Loucy (cell line): ENCODE measurements around the gene SMYD5.

Source experiments
- H2AFZ ChIP-seq: fragments of 200-600 bp; sonication (generic); 2 replicates; pipeline ENCODE4 v1.6.0; 2016; ENCODE audit warnings: antibody characterized with exemption, mild to moderate bottlenecking, low read length, moderate library complexity
- H3F3A ChIP-seq: fragments of 200-600 bp; 2 replicates; pipeline ENCODE4 v1.6.0; 2016; ENCODE audit warnings: antibody characterized with exemption, low read depth, mild to moderate bottlenecking
- H3K27me3 ChIP-seq: fragments of 200-600 bp; sonication (generic); 2 replicates; pipeline ENCODE4 v1.6.1; 2014; ENCODE audit warnings: low read length, mild to moderate bottlenecking; ENCODE audit not compliant: insufficient read depth, poor library complexity, severe bottlenecking
- H3K36me3 ChIP-seq: fragments of 200-600 bp; sonication (generic); 2 replicates; pipeline ENCODE4 v1.6.1; 2016; ENCODE audit warnings: low read length; ENCODE audit not compliant: insufficient read depth
- H3K4me1 ChIP-seq: fragments of 200-600 bp; sonication (generic); 2 replicates; pipeline ENCODE4 v1.5.1; 2014; ENCODE audit warnings: low read length, mild to moderate bottlenecking; ENCODE audit not compliant: insufficient read depth, poor library complexity, severe bottlenecking
- H3K4me2 ChIP-seq: fragments of 200-600 bp; sonication (generic); 2 replicates; pipeline ENCODE4 v1.6.0; 2014; ENCODE audit warnings: antibody characterized with exemption, low read length, low read depth, mild to moderate bottlenecking; ENCODE audit not compliant: poor library complexity, severe bottlenecking
- H3K4me3 ChIP-seq: fragments of 200-600 bp; sonication (generic); 2 replicates; pipeline ENCODE4 v1.5.1; 2014; ENCODE audit warnings: low read length, mild to moderate bottlenecking, mixed read lengths; ENCODE audit not compliant: poor library complexity, severe bottlenecking
- H3K79me2 ChIP-seq: fragments of 200-600 bp; sonication (generic); 2 replicates; pipeline ENCODE4 v1.6.1; 2014; ENCODE audit warnings: low read length; ENCODE audit not compliant: insufficient read depth
- H3K9ac ChIP-seq: fragments of 200-600 bp; sonication (generic); 2 replicates; pipeline ENCODE4 v1.6.0; 2014; ENCODE audit warnings: mild to moderate bottlenecking, low read depth, low read length, moderate library complexity; ENCODE audit not compliant: poor library complexity, severe bottlenecking
- H3K9me2 ChIP-seq: fragments of 200-600 bp; sonication (generic); replicated peaks from 2 replicates; pipeline ENCODE4 v1.6.1; 2016; ENCODE audit warnings: low read depth, low read length, mixed read lengths
- H3K9me3 ChIP-seq: fragments of 200-600 bp; sonication (generic); 2 replicates; pipeline ENCODE4 v1.6.1; 2014; ENCODE audit warnings: mild to moderate bottlenecking, antibody characterized with exemption, low read length, low read depth; ENCODE audit not compliant: insufficient read depth
- H4K20me1 ChIP-seq: fragments of 200-600 bp; sonication (generic); 2 replicates; pipeline ENCODE4 v1.6.0; 2014; ENCODE audit warnings: antibody characterized with exemption, low read length, mild to moderate bottlenecking; ENCODE audit not compliant: insufficient read depth, poor library complexity, severe bottlenecking
- EZH2phosphoT487 ChIP-seq: fragments of 200-600 bp; IDR thresholded peaks from 2 replicates; pipeline ENCODE4 v1.6.1; 2018; ENCODE audit warnings: antibody characterized with exemption, mild to moderate bottlenecking, moderate library complexity, borderline replicate concordance
- TF ChIP-seq, protein P1 (sequence below): fragments of 200-600 bp; sonication (generic); conservative IDR thresholded peaks from 2 replicates; pipeline ENCODE4 v1.5.1; 2014; ENCODE audit warnings: mild to moderate bottlenecking, antibody characterized with exemption, low read length

SMYD5 gene

DNA sequence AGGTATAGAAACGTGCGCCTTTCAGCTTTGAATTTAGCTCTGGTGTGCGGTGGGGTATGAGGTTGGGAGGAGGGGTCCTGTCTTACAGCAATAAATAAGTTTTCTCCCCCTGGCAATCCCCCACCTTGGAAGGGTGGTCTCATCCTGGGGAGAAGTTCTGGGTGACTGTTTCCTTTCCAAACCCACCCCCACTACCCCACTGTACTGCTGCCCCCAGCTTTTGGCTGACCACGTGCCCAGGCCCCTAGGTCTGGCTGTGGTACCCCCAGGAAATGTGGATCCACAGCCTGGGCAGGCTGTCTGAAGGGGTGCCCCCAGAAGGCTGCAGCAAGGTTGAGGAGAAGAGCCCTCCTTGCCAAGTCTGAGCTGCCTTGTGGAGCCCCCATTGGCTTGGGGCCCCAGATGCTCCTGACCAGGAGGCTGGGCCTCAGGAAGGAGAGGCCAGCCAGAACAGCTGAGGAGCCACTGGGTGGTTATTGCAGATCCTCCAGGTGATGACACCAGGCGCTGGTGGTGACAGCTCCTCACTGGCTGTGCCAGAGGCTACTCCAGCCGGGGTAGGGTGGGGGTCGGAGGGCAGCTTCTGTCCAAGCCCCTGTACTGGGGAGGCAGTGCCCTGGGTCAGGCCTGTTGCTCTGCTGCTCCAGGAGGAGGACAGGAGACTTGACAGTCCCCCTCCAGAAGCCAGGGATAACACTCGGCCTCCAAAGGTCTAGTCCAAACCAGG, 44.3 kb downstream of the SMYD5 start:
- H3K36me3 ChIP-seq, result peaks cover 58% of the 10 kb centered on the region; the same call in 1 of the 2 replicates
- H3K27me3 ChIP-seq, result no peaks in the 10 kb centered on the region
- no peaks in the 10 kb centered on the region for H3K9me3 ChIP-seq
- H3K4me1 ChIP-seq, result no peaks in the 10 kb centered on the region
- no peak overlapping the region for H3K9ac ChIP-seq
- H2AFZ ChIP-seq, result no peak overlapping the region
- H3F3A ChIP-seq, result no peaks in the 10 kb centered on the region
- no peaks in the 10 kb centered on the region for H3K9me2 ChIP-seq
- H3K4me3 ChIP-seq, result no peak overlapping the region
- H3K4me2 ChIP-seq, result no peak overlapping the region
- H3K79me2 ChIP-seq, result no peaks in the 10 kb centered on the region
- no peak for TF ChIP-seq EZH2phosphoT487
- TF ChIP-seq, protein P1, sequence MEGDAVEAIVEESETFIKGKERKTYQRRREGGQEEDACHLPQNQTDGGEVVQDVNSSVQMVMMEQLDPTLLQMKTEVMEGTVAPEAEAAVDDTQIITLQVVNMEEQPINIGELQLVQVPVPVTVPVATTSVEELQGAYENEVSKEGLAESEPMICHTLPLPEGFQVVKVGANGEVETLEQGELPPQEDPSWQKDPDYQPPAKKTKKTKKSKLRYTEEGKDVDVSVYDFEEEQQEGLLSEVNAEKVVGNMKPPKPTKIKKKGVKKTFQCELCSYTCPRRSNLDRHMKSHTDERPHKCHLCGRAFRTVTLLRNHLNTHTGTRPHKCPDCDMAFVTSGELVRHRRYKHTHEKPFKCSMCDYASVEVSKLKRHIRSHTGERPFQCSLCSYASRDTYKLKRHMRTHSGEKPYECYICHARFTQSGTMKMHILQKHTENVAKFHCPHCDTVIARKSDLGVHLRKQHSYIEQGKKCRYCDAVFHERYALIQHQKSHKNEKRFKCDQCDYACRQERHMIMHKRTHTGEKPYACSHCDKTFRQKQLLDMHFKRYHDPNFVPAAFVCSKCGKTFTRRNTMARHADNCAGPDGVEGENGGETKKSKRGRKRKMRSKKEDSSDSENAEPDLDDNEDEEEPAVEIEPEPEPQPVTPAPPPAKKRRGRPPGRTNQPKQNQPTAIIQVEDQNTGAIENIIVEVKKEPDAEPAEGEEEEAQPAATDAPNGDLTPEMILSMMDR, result no peak
- H4K20me1 ChIP-seq, result no peaks in the 10 kb centered on the region

DNA sequence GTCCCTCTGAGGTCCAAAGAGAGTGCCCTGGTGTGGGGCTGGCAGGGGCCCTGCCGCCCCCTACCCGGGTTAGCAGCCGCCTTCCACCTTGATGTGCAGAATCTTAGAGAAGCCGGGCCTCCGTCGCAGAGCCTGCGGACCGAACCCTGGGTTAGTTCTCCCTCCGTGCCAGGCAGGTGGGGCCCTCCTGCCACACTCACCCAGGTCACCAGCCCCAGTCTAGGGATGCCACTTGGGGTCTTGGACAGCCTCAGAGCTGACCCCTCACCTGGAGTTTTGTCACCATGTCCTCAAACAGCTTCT, 44.8 kb downstream of the SMYD5 start:
- no peak overlapping the region for H3K4me3 ChIP-seq
- no peak overlapping the region for H3K4me2 ChIP-seq
- no peaks in the 10 kb centered on the region for H3F3A ChIP-seq
- H3K79me2 ChIP-seq, result no peaks in the 10 kb centered on the region
- H4K20me1 ChIP-seq, result no peaks in the 10 kb centered on the region
- H3K9ac ChIP-seq, result no peak overlapping the region
- peaks cover 58% of the 10 kb centered on the region; the same call in 1 of the 2 replicates for H3K36me3 ChIP-seq
- no peaks in the 10 kb centered on the region for H3K27me3 ChIP-seq
- no peak overlapping the region for H2AFZ ChIP-seq
- H3K9me2 ChIP-seq, result no peaks in the 10 kb centered on the region
- no peaks in the 10 kb centered on the region for H3K9me3 ChIP-seq
- TF ChIP-seq EZH2phosphoT487, result no peak
- TF ChIP-seq, protein P1, result no peak
- no peaks in the 10 kb centered on the region for H3K4me1 ChIP-seq

DNA sequence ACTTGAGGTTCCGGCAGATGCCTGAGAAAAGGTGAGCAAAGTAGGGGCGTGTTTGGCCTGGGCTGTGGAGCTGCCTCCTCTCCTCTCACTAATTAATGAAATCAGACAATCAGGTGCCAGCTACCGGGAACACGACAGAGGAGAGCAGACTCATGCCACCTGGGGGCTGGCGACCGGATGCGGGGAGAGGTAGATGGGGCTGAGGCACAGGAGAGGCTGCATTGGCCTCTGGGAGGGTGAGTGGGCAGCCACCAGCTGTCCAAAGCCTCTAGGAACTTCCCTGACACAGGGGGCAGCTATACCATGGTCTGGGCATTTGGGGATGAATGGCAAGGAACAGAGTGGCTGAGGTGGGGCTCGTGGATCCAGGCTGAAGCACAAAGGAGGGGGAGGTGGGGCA, 45.2 kb downstream of the SMYD5 start:
- peaks cover 58% of the 10 kb centered on the region; the same call in 1 of the 2 replicates for H3K36me3 ChIP-seq
- H3K9me2 ChIP-seq, result no peaks in the 10 kb centered on the region
- no peaks in the 10 kb centered on the region for H3K27me3 ChIP-seq
- H2AFZ ChIP-seq, result no peak overlapping the region
- no peaks in the 10 kb centered on the region for H4K20me1 ChIP-seq
- no peaks in the 10 kb centered on the region for H3F3A ChIP-seq
- H3K9me3 ChIP-seq, result no peaks in the 10 kb centered on the region
- no peak overlapping the region for H3K4me3 ChIP-seq
- TF ChIP-seq, protein P1, result no peak
- H3K4me2 ChIP-seq, result no peak overlapping the region
- H3K79me2 ChIP-seq, result no peaks in the 10 kb centered on the region
- H3K9ac ChIP-seq, result no peak overlapping the region
- no peaks in the 10 kb centered on the region for H3K4me1 ChIP-seq
